Smooth muscle cell (in vitro differentiated cells): Measurements from ENCODE around the gene PPHLN1. TPM values are rescaled to one million over a fixed set of nuclear protein-coding genes. Genes with fewer than 3 reads are reported as not detected.

Experiments
- DNase-seq: peaks from one replicate; lab custom pipeline; 2025; ENCODE audit not compliant: unreplicated experiment; lab: John Stamatoyannopoulos, UW
- H2AFZ ChIP-seq: fragments of 200-600 bp; sonication (generic); 2 replicates; pipeline ENCODE4 v1.6.0; 2016; ENCODE audit warnings: antibody characterized with exemption, low read depth, mild to moderate bottlenecking
- H3F3A ChIP-seq: fragments of 200-600 bp; sonication (generic); 2 replicates; pipeline ENCODE4 v1.6.0; 2017; ENCODE audit warnings: antibody characterized with exemption, low read depth
- H3K27ac ChIP-seq: fragments of 200-600 bp; sonication (generic); 2 replicates; pipeline ENCODE4 v1.5.1; 2016; ENCODE audit warnings: low read depth, mild to moderate bottlenecking
- H3K27me3 ChIP-seq: fragments of 200-600 bp; sonication (generic); 2 replicates; pipeline ENCODE4 v1.6.1; 2016; ENCODE audit warnings: low read depth, mild to moderate bottlenecking
- H3K36me3 ChIP-seq: fragments of 200-600 bp; sonication (generic); 2 replicates; pipeline ENCODE4 v1.5.1; 2016; ENCODE audit warnings: low read depth
- H3K4me1 ChIP-seq: fragments of 200-600 bp; sonication (generic); 2 replicates; pipeline ENCODE4 v1.5.1; 2016; ENCODE audit warnings: low read depth
- H3K4me2 ChIP-seq: fragments of 200-600 bp; sonication (generic); 2 replicates; pipeline ENCODE4 v1.6.0; 2016; ENCODE audit warnings: mild to moderate bottlenecking
- H3K4me3 ChIP-seq: fragments of 200-600 bp; sonication (generic); 2 replicates; pipeline ENCODE4 v1.5.1; 2016; ENCODE audit warnings: mild to moderate bottlenecking
- H3K79me2 ChIP-seq: fragments of 200-600 bp; sonication (generic); 2 replicates; pipeline ENCODE4 v1.6.0; 2016; ENCODE audit warnings: low read depth, mild to moderate bottlenecking
- H3K9ac ChIP-seq: fragments of 200-600 bp; sonication (generic); 2 replicates; pipeline ENCODE4 v1.6.0; 2016; ENCODE audit warnings: low read depth
- H3K9me3 ChIP-seq: fragments of 200-600 bp; sonication (generic); replicated peaks from 2 replicates; pipeline ENCODE4 v1.5.1; 2016; ENCODE audit warnings: low read depth
- H4K20me1 ChIP-seq: fragments of 200-600 bp; sonication (generic); 2 replicates; pipeline ENCODE4 v1.6.0; 2016; ENCODE audit warnings: low read depth
- WGBS: methylation state at CpG from one replicate; pipeline ENCODE4 v1.1.7; 2016; ENCODE audit warnings: low lambda C conversion rate; 5-methylcytosine and 5-hydroxymethylcytosine counted together
- polyA plus RNA-seq: library from polyadenylated mRNA; unstranded; fragments of >200 nt; fragmentation: Nextera tagmentation; extraction: Ambion mirVana; gene quantifications from 2 replicates; pipeline ENCODE4 v1.2.1, GENCODE V29; 2016
- total RNA-seq: library from RNA; depleted of rRNA; stranded (reverse); fragments of >200 nt; gene quantifications from 2 replicates; pipeline ENCODE4 v1.2.3, GENCODE V29; 2014
- TF ChIP-seq, protein P1 (sequence below): fragments of 200-600 bp; sonication (generic); IDR thresholded peaks from 2 replicates; pipeline ENCODE4 v1.5.1; 2017; ENCODE audit warnings: borderline replicate concordance, mild to moderate bottlenecking, antibody characterized with exemption; ENCODE audit not compliant: insufficient read depth, poor library complexity, severe bottlenecking

Gene PPHLN1
- total and polyA plus RNA-seq, 2 experiments from 2014 or later = 49.2 to 59.6 TPM

DNA sequence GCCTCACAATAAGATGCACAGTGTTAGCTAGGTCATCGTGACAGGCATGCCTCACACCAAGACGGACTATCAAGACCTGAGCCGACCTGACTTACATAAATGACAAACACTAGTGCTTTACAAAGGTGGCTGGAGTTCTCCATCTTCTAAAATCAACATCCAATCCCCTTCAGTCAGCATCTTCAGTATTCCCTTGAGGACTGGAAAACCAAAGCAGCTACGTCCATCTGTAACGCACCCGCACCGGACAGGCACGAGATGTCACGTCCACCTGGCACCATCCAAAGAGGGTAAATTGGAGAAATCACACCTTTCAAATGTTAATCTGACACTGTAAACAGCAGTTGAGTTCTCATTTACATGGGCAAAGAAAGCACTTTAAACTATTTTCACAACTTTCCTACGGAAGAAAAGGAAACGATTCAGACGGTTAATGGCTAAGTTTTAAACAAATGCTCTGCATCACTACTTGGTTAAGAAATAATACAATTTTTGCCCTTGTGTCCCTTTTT, 133.4 kb downstream of the PPHLN1 start:
- Histone ChIP-seq H3K4me2 (no peak overlapping the region), H3F3A (peaks cover 34% of the 10 kb centered on the region), H3K79me2 (peaks cover 60% of the 10 kb centered on the region), H2AFZ (no peak overlapping the region), H3K4me3 (no peak overlapping the region), H3K9me3 (no peaks in the 10 kb centered on the region), H4K20me1 (peaks cover 80% of the 10 kb centered on the region), H3K27me3 (no peaks in the 10 kb centered on the region), H3K4me1 (no peaks in the 10 kb centered on the region), H3K36me3 (peaks cover 48% of the 10 kb centered on the region), H3K9ac (no peak overlapping the region), H3K27ac (peak overlapping the region; percentile 16)
- WGBS = 86% methylated on average over 12 of the region's 12 CpGs
- TF ChIP-seq, protein P1, sequence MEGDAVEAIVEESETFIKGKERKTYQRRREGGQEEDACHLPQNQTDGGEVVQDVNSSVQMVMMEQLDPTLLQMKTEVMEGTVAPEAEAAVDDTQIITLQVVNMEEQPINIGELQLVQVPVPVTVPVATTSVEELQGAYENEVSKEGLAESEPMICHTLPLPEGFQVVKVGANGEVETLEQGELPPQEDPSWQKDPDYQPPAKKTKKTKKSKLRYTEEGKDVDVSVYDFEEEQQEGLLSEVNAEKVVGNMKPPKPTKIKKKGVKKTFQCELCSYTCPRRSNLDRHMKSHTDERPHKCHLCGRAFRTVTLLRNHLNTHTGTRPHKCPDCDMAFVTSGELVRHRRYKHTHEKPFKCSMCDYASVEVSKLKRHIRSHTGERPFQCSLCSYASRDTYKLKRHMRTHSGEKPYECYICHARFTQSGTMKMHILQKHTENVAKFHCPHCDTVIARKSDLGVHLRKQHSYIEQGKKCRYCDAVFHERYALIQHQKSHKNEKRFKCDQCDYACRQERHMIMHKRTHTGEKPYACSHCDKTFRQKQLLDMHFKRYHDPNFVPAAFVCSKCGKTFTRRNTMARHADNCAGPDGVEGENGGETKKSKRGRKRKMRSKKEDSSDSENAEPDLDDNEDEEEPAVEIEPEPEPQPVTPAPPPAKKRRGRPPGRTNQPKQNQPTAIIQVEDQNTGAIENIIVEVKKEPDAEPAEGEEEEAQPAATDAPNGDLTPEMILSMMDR = no peak
- DNase-seq = no peak

DNA sequence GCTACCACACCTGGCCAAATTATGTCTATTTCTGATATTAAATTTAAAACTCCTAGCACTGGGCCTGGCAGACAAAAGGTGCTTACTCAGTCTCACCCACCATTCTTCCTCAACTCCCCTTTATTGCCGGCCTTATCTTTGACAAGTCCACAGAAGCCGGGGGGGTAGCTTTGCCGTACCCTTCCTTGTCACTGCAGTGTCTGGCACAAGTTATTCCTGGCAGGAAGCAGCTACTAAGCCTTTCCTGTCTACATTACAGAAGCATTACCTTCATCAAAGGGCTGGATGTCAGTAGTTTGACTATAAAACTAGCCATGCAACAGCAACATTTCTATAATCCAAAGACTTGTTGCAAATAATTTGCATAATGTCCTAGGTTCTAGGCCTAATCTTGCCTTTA, 136.5 kb downstream of the PPHLN1 start:
- Histone ChIP-seq H3K9ac (no peak overlapping the region), H3K27me3 (no peaks in the 10 kb centered on the region), H3K4me1 (no peaks in the 10 kb centered on the region), H3F3A (peaks cover 39% of the 10 kb centered on the region), H3K36me3 (peaks cover 56% of the 10 kb centered on the region), H4K20me1 (peaks cover 85% of the 10 kb centered on the region), H3K4me2 (no peak overlapping the region), H2AFZ (no peak overlapping the region), H3K27ac (no peak overlapping the region), H3K9me3 (no peaks in the 10 kb centered on the region), H3K4me3 (no peak overlapping the region), H3K79me2 (peaks cover 81% of the 10 kb centered on the region)
- WGBS = 65% methylated on average over 3 of the region's 3 CpGs
- TF ChIP-seq, protein P1 = no peak
- DNase-seq = no peak

DNA sequence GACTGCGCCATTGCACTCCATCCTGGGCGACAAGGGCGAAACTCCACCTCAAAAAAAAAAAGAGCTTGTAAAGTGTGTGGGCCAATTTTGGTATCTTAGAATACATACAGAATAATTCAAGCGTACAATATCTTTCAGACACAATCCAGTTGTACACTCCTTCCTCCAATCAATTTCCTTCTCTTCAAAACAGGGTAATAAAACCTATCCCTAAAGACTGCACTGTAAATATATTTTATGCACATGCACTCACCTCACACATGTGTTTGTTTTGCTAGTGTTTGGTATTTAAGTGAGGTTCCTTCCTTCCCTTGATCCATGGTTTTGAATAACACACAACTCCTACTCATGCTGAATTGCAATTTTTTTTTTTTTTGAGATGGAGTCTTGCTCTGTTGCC, 137.7 kb downstream of the PPHLN1 start:
- Histone ChIP-seq H3K4me3 (no peak overlapping the region), H3K27me3 (no peaks in the 10 kb centered on the region), H3F3A (peaks cover 33% of the 10 kb centered on the region), H3K36me3 (peaks cover 59% of the 10 kb centered on the region), H4K20me1 (peaks cover 85% of the 10 kb centered on the region), H3K4me2 (no peak overlapping the region), H2AFZ (no peak overlapping the region), H3K27ac (no peak overlapping the region), H3K79me2 (peaks cover 79% of the 10 kb centered on the region), H3K4me1 (no peaks in the 10 kb centered on the region), H3K9me3 (no peaks in the 10 kb centered on the region), H3K9ac (no peak overlapping the region)
- TF ChIP-seq, protein P1 = no peak
- no peak for DNase-seq
- 100% methylated on average over 4 of the region's 4 CpGs for WGBS

DNA sequence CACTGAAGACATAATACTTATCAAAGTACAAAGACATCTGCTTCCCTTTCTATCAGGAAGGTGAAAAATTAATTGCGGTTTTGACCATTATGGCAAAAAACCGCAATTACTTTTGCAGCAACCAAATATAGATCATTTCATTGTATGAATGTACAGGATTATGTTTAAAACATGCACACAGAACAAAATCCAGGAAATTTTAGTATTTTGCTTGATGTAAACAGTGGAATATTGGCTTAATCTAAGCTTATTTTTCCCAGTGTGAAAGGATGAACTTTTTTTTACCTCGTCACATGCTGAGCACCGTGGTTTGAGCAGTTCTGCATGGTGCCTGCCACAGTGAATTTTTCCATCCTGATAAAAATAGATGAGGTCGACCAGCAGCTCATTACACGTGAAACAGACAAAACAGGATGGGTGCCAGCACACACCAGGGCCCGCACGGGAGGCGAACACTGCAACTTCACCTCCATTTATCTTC, 142.4 kb downstream of the PPHLN1 start:
- TF ChIP-seq, protein P1 = no peak
- Histone ChIP-seq H3K27ac (peak overlapping the region; percentile 4), H3K4me3 (no peak overlapping the region), H3K36me3 (peaks cover 27% of the 10 kb centered on the region), H2AFZ (no peak overlapping the region), H3K9ac (no peak overlapping the region), H3K4me2 (no peak overlapping the region), H3K27me3 (no peaks in the 10 kb centered on the region), H3K79me2 (peaks cover 86% of the 10 kb centered on the region), H3K4me1 (peaks cover 38% of the 10 kb centered on the region), H3K9me3 (no peaks in the 10 kb centered on the region), H3F3A (peaks cover 28% of the 10 kb centered on the region), H4K20me1 (peaks cover 85% of the 10 kb centered on the region)
- WGBS = 60% methylated on average over 9 of the region's 9 CpGs
- no peak for DNase-seq
